Gastroesophageal sphincter (tissue), 4 donors: ENCODE results near the gene TMEM178A. TPM values are rescaled to one million over a fixed set of nuclear protein-coding genes. Genes with fewer than 3 reads are reported as not detected.
"Not testable (repeated sequence)": the region's sequence is repeated elsewhere in the genome, so short reads cannot be mapped to it uniquely, and the experiment has no call there.

ENCODE experiments used
- ATAC-seq: fragments of 150-250 bp; one replicate; pipeline ENCODE4 v1.9.1; 2016; ENCODE audit warnings: mild to moderate bottlenecking, moderate library complexity
- H3K27ac ChIP-seq, 4 donors: fragments of 200-600 bp; sonication (generic) in 3 of 4; 1 replicate in 3 of 4; 2 replicates in 1 of 4; pipeline ENCODE4 v1.5.1; 2016 to 2019
- H3K27me3 ChIP-seq: fragments of 200-600 bp; sonication (generic); one replicate; pipeline ENCODE4 v1.5.1; 2019
- H3K36me3 ChIP-seq, 2 donors: fragments of 200-600 bp; sonication (generic); one replicate each; pipeline ENCODE4 v1.5.1; 2019; ENCODE audit warnings: control low read depth in 1 of 2
- H3K4me1 ChIP-seq, 3 donors: fragments of 200-600 bp; sonication (generic); 1 replicate in 2 of 3; 2 replicates in 1 of 3; pipeline ENCODE4 v1.5.1; 2016 to 2019; ENCODE audit warnings: control low read depth in 2 of 3
- H3K4me3 ChIP-seq, 2 donors: fragments of 200-600 bp; sonication (generic); one replicate each; pipeline ENCODE4 v1.5.1; 2019; ENCODE audit warnings: mild to moderate bottlenecking in 1 of 2, moderate library complexity in 1 of 2
- H3K9me3 ChIP-seq, 3 donors: fragments of 200-600 bp; sonication (generic); one replicate each; pipeline ENCODE4 v1.5.1; 2017 to 2019; ENCODE audit warnings: control low read depth in 2 of 3
- EP300 ChIP-seq: sonication (generic); formaldehyde crosslinking; IDR thresholded peaks from one replicate; pipeline ENCODE4 v1.6.1; 2017; ENCODE audit warnings: antibody characterized with exemption, mild to moderate bottlenecking
- POLR2A ChIP-seq, 2 donors: fragments of 450-650 bp; IDR thresholded peaks; one replicate each; pipeline ENCODE4 v1.6.1; 2017; ENCODE audit warnings: antibody characterized with exemption in 2 of 2, mild to moderate bottlenecking in 2 of 2, moderate library complexity in 1 of 2
- POLR2AphosphoS5 ChIP-seq: sonication (generic); formaldehyde crosslinking; IDR thresholded peaks from one replicate; pipeline ENCODE4 v1.6.1; 2017; ENCODE audit warnings: antibody characterized with exemption
- WGBS, 2 donors: methylation state at CpG; one replicate each; pipeline ENCODE4 v1.1.5; 2018; ENCODE audit warnings: low coverage in 1 of 2; 5-methylcytosine and 5-hydroxymethylcytosine counted together
- total RNA-seq, 4 donors: library from RNA; depleted of rRNA; stranded (reverse); fragments of >200 nt; gene quantifications; one replicate each; pipeline ENCODE4 v1.1.0, GENCODE V29; 2016
- TF ChIP-seq, protein P1 (sequence below), 4 experiments: fragments of 200-600 bp in 2 of 4; fragments of 450-650 bp in 2 of 4; sonication (generic) in 1 of 4; IDR thresholded peaks; one replicate each; pipeline ENCODE4 v1.5.1; 2017 to 2019; ENCODE audit warnings: antibody characterized with exemption in 4 of 4, mild to moderate bottlenecking in 2 of 4, moderate library complexity in 2 of 4

Gene TMEM178A
- total RNA-seq, 4 donors from 2014 or later, result 3.4 to 14.6 (median 4.8) TPM

DNA sequence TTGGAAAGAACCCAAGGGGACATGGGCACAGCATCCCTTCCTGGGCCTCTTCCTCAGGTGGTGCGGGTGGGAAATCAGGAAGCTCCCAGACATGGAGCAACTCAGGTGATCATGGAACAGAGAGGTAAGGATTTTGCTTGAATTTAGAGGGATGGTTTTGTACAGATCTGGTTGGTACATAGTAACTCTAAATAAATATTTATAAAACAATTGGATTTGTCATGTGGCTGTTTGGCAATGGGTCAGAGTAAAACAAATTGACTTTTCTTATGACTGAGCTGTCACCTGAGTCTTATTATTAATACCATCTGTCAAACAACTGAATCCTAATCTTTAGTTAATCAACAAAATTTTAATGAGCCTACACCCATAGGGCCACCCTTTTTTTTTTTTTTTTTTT, 19.4 kb upstream of the TMEM178A start:
- no peak for ATAC-seq
- Histone ChIP-seq H3K27me3 (no peaks in the 10 kb centered on the region), H3K4me1 (peaks cover 0 to 12% (median 0%) of the 10 kb centered on the region in 3 donors), H3K27ac (no peak overlapping the region), H3K4me3 (no peak overlapping the region), H3K36me3 (no peaks in the 10 kb centered on the region), H3K9me3 (no peaks in the 10 kb centered on the region)
- WGBS, 2 donors, result 100% methylated on average over 1 of the region's 1 CpG
- TF ChIP-seq EP300 (no peak), POLR2AphosphoS5 (no peak), POLR2A (IDR thresholded peaks at IDR 0.05) (no peak)
- TF ChIP-seq, protein P1, sequence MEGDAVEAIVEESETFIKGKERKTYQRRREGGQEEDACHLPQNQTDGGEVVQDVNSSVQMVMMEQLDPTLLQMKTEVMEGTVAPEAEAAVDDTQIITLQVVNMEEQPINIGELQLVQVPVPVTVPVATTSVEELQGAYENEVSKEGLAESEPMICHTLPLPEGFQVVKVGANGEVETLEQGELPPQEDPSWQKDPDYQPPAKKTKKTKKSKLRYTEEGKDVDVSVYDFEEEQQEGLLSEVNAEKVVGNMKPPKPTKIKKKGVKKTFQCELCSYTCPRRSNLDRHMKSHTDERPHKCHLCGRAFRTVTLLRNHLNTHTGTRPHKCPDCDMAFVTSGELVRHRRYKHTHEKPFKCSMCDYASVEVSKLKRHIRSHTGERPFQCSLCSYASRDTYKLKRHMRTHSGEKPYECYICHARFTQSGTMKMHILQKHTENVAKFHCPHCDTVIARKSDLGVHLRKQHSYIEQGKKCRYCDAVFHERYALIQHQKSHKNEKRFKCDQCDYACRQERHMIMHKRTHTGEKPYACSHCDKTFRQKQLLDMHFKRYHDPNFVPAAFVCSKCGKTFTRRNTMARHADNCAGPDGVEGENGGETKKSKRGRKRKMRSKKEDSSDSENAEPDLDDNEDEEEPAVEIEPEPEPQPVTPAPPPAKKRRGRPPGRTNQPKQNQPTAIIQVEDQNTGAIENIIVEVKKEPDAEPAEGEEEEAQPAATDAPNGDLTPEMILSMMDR (IDR thresholded peaks at IDR 0.05), result no peak

DNA sequence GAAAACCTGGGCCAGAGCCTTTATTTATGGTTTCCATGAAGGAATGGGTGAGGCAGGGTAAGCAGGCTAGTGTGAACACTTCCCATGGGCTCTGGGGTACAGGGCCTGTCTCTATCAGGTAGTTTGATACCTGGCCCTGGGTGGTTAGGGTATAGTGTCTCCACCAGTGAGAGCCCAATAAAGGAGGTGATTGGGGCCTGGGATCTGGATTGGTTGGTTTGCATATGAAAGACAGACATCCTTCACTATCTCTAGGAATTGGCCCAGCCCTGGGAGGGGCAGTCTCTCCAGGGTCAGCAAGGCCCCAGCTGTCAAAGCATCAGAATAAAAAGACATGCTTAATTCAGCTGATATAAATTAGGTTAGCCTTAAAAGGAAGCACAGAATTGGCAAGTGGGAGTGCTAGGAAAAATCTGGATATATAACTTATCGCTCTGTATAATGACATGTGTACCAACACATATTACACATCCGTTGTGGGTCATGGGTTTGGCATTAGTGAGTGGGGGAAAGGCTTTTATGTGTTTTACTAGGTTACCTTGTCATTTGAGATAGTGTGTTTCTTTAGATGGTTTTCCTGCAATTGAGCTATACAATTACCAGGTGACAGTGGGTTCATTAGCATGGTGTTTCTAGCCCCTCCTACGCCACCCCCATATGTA, 18.5 kb upstream of the TMEM178A start:
- 90 to 96% methylated on average over 3 of the region's 3 CpGs for WGBS, 2 donors
- Histone ChIP-seq H3K27me3 (no peaks in the 10 kb centered on the region), H3K9me3 (no peaks in the 10 kb centered on the region), H3K27ac (no peak overlapping the region), H3K4me1 (peaks cover 0 to 6% (median 0%) of the 10 kb centered on the region in 3 donors), H3K4me3 (no peak overlapping the region), H3K36me3 (no peaks in the 10 kb centered on the region)
- ATAC-seq, result no peak
- no peak for TF ChIP-seq EP300
- no peak for TF ChIP-seq POLR2A (IDR thresholded peaks at IDR 0.05)
- no peak for TF ChIP-seq POLR2AphosphoS5
- TF ChIP-seq, protein P1 (IDR thresholded peaks at IDR 0.05), result no peak

DNA sequence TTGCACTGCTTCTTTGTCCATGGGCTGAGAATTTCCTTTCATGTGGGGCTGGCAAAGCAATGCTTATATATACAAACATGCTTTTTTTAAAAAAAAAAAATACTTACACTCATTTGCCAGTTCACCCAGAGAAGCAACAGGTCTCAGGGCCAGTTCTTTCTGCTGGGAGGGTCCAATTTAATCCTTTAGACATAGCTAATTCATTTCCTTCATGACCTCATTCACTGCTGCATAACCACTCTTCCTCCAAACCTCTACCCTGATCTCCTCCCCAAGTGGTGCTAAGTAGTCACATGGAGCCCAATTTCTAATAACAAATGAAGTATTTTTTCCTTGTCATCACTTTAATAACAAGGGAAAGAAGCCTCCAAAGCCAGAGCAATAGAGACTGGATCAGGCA, 17.1 kb upstream of the TMEM178A start:
- no peak for ATAC-seq
- Histone ChIP-seq H3K4me3 (no peak overlapping the region), H3K9me3 (no peaks in the 10 kb centered on the region), H3K27ac (no peak overlapping the region), H3K4me1 (no peaks in the 10 kb centered on the region), H3K36me3 (no peaks in the 10 kb centered on the region), H3K27me3 (no peaks in the 10 kb centered on the region)
- no peak for TF ChIP-seq EP300
- TF ChIP-seq, protein P1 (IDR thresholded peaks at IDR 0.05), result no peak

DNA sequence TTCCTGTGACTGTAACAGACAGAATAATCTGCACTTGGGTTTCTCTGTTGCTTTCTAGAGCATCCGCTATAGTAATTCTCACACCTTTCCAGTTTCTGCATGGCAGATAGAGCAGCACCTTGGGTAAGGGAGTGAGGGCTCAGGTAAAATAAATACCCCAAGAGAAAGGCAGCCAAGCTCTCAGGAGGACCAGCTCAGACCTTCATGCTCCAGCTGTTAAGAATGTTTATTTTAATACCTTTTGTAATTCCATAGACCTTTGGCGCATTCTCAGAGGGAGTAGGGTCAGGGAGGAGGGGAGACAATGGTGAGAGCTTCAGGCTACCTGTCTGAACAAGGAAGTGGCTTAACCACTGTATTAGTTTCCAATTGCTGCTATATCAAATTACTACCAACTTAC, 16.2 kb upstream of the TMEM178A start:
- Histone ChIP-seq H3K36me3 (no peaks in the 10 kb centered on the region), H3K27ac (no peak overlapping the region), H3K9me3 (no peaks in the 10 kb centered on the region), H3K4me1 (no peaks in the 10 kb centered on the region), H3K27me3 (no peaks in the 10 kb centered on the region), H3K4me3 (no peak overlapping the region)
- 85 to 92% methylated on average over 2 of the region's 2 CpGs for WGBS, 2 donors
- TF ChIP-seq POLR2AphosphoS5 (no peak), EP300 (no peak), POLR2A (IDR thresholded peaks at IDR 0.05) (no peak)
- TF ChIP-seq, protein P1 (IDR thresholded peaks at IDR 0.05), result no peak
- no peak for ATAC-seq

DNA sequence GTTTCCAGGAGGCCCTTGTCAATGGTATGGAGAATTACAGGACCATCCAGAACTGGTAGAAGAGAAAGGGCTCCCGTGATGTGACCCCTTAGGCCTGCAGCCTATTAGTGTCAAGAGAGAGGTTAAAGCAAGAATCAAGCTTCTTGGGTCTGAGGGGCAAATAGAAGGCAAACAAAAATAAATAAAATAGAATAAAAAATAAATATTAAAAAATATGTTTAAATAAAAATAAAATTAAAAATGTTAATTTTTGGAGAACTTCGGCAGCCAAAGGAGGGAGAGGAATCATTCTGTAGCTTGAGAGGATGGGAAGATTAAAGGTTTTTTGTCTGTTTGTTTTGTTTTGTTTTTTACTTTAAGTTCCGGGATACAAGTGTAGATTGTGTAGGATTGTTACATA, 15.2 kb upstream of the TMEM178A start:
- TF ChIP-seq POLR2AphosphoS5 (no peak), POLR2A (IDR thresholded peaks at IDR 0.05) (no peak), EP300 (no peak)
- TF ChIP-seq, protein P1 (IDR thresholded peaks at IDR 0.05), result no peak
- 98 to 100% methylated on average over 2 to 3 of the region's 3 CpGs for WGBS, 2 donors
- no peak overlapping the region for H3K27ac ChIP-seq
- no peaks in the 10 kb centered on the region for H3K4me1 ChIP-seq
- no peaks in the 10 kb centered on the region for H3K27me3 ChIP-seq
- H3K4me3 ChIP-seq, result no peak overlapping the region
- H3K36me3 ChIP-seq, result no peaks in the 10 kb centered on the region
- ATAC-seq, result no peak
- no peaks in the 10 kb centered on the region for H3K9me3 ChIP-seq

DNA sequence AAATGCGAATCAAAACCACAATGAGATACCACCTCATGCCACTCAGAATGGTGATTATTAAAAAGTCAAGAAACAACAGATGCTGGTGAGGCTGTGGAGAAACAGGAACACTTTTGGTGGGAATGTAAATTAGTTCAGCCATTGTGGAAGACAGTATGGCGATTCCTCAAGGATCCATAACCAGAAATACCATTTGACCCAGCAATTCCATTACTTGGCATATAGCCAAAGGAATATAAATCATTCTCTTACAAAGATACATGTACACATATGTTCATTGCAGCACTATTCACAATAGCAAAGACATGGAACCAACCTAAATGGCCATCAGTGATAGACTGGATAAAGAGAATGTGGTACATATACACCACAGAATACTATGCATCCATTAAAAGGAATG, 9.5 kb upstream of the TMEM178A start:
- not testable (repeated sequence) for H3K36me3 ChIP-seq, ATAC-seq, H3K4me1 ChIP-seq, H3K4me3 ChIP-seq, H3K27ac ChIP-seq, H3K9me3 ChIP-seq, H3K27me3 ChIP-seq
- 86 to 92% methylated on average over 2 of the region's 2 CpGs for whole genome bisulfite sequencing, 2 donors
